CD4-positive, alpha-beta T cell treated with Interleukin-2 at 100 ng/mL for 4 hours (primary cell): ENCODE data around the gene HPSE.
"Not testable (repeated sequence)": the region's sequence is repeated elsewhere in the genome, so short reads cannot be mapped to it uniquely, and the experiment has no call there.

Experiments used
- DNase-seq: peaks from one replicate; pipeline ENCODE4 v3.0.0-alpha.2; 2020; ENCODE audit warnings: low spot score

Gene HPSE

GRCh38 chr4:83283181-83283580 is 51.5 kb downstream of the HPSE start:
- DNase-seq: no peak

DNA sequence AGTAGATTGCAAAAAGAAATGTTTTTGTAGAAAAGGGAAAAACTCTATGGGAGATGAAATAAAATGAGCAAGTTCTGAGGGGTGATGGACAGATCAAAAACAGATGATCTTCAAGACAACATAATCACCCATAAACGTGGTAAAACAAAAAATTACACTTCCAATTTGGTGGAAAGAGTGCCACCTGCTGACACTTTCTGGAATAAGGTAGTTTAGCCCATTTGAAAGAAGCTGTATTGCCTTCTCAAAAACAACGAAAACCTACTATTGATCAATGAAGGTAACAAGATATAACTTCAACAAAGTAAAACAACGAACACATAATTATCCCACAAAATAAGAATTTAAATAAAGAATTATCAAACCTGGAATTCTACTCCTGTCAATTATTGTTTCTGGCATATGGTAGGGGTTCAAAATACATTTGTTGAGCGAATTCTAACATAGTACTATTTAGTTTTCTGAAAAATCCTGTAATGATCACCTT is 52.6 kb downstream of the HPSE start:
- peak; percentile 81 for DNase-seq

DNA sequence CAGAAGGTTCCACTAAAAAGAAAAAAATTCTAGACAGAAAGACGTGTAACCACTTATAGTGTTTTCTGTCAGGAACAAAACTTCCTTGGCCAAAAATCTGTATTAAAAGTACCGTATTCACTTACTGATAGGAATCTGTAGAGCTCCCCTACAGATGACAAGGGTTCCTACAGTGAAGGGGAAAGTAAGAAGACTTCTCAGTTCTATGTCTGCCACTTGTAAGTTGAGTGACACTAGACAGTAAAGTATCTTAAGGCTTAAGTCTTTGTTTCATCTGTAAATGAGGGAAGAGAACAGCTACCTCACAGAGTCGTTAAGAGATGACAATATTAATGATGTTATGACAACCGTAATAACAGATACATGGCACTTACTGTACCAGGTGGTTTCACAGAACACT is 53.3 kb downstream of the HPSE start:
- DNase-seq: no peak

GRCh38 chr4:83276299-83277040 is 58.2 kb downstream of the HPSE start:
- DNase-seq: peak; percentile 18

DNA sequence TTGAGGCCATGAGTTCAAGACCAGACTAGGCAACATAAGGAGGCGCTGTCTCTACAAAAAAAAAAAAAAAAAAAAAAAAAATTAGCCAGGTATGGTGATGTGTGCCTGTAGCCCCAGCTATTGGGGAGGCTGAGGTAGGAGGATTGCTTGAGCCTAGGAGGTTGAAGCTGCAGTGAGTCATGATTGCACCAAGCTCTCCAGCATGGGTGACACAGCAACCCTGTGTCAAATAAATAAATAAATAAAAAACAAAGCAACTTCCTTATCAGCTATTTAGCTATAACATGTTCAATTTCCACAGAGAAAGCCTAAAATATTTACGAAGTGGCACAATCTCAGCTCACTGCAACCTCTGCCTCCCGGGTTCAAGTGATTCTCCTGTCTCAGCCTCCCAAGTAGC is 60.7 kb downstream of the HPSE start:
- DNase-seq: not testable (repeated sequence)

GRCh38 chr4:83272900-83273299 is 61.7 kb downstream of the HPSE start:
- DNase-seq: no peak

GRCh38 chr4:83269256-83269655 is 65.4 kb downstream of the HPSE start:
- DNase-seq: no peak

DNA sequence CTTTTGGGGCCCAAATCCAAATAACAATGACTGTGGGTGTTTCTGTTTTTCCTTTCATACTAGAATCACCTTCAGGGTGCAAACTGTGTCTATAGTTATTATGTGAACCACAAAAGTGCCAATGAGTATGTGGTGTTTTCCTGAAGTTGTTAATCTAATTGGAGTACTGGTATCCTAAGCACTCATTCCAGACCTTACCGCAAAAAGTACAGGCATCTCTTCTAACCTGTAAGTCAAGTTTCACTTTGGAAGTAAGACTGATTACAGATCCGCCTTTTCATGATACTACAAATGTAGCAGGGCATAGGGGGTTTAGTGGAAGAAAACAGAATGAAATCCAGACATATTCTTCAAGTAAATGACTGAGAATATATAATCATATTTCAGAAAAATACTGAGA is 66.2 kb downstream of the HPSE start:
- DNase-seq: no peak

DNA sequence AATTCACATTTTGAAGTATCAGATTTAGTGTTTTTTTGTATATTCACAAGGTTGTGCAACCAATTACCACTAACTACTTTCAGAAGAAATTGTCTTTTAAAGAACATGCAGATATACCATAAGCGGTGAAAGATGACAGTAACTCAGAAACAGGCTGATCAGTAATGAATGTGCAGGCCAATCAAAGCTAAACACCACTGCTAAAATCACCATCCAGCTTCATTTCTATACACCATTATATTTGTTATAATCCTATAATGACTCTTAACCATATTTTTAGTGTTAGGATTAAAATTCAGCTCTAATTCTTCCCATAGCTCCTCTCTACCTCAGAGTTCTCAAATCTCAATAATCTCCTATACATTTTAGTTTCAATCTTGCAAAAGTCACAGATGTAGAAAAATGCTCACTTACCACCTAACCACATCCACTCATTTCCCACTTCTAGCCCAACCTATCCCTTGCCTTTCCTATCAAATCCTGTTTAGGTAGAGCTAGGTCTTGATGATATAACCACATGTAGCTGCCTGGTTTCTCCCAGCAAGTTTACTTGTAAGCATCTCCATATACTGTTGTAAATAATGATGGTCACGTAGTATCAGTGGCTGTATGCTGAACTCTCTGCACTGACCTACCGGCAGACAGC is 66.7 kb downstream of the HPSE start:
- no peak for DNase-seq

- no peak for DNase-seq
Measured at GRCh38 chr4:83267121-83267829, 67.4 kb downstream of the HPSE start.

GRCh38 chr4:83266689-83267088 is 68.0 kb downstream of the HPSE start:
- DNase-seq: no peak

- DNase-seq: no peak
Measured at GRCh38 chr4:83263106-83263505, 71.5 kb downstream of the HPSE start.

GRCh38 chr4:83262682-83263081 is 72.0 kb downstream of the HPSE start:
- no peak for DNase-seq

- DNase-seq: no peak
Measured at GRCh38 chr4:83261307-83261706, 73.3 kb downstream of the HPSE start.

DNA sequence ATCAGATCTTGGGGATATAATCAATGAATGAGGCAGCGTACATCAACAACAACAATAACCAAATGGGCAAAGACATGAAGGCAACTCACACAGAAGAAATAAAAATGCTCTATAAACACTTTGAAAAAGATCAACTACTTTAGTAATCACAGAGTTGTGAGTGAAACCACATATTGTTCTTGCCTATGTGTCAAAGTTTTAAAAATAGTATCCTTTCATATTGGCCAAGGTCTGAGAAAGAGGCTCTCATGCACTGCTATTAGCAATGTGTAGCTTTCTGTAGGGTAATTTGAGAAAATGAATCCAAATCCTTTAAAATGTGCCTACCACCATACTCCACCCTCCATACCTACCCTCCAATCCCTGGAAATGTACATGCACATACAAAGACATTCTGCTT is 75.1 kb downstream of the HPSE start:
- DNase-seq: no peak

GRCh38 chr4:83258461-83258860 is 76.2 kb downstream of the HPSE start:
- DNase-seq: no peak

GRCh38 chr4:83257811-83258210 is 76.8 kb downstream of the HPSE start:
- no peak for DNase-seq

- DNase-seq: no peak
Measured at GRCh38 chr4:83255584-83255983, 79.1 kb downstream of the HPSE start.

GRCh38 chr4:83252782-83253405 is 81.8 kb downstream of the HPSE start:
- peak; percentile 84 for DNase-seq

- no peak for DNase-seq
Measured at GRCh38 chr4:83251447-83251830, 83.2 kb downstream of the HPSE start.

DNA sequence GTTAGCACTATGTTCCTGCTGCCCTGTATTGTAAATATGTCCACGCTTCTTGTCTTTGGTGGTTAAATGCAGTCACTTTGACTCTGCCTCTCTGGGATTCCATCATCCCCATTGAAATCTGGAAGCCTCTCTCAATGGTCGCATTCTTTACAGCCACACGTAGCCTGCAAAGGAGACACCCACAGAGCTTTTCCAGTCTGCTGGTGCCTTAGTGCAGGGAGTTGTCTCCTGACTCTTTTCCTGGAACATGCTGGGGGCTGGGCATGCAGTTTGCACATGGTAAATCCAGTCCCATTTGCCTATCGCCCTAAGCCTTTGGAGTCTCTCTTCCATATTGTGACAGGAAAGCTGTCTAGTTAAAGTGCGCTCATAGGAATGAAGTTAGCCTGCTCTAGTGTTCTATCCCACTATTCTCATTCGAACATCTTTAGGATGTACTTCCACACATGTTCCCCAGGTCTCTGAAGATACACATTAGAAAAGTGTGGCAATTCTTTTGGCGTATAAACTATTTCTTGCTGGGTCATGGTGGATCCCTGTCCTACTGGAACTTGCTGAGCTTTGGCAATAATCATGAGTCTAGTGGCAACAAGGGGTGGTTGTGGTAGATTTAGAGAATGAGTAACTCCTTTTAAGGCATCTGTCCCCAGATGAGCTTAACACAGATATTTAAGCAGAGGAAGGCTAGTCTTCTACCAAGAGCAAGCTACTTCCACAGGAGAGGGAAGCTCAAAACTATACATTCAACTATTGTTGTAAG is 83.8 kb downstream of the HPSE start:
- no peak for DNase-seq

GRCh38 chr4:83248486-83248885 is 86.2 kb downstream of the HPSE start:
- no peak for DNase-seq
